NCI-H2029 treated with DMSO at 0.1 percent for 48 hours (cell line): ENCODE measurements around the gene GRIP2.

Experiments
- DNase-seq: peaks from one replicate; lab custom pipeline; 2025; lab: John Stamatoyannopoulos, UW

The GRIP2 gene

DNA sequence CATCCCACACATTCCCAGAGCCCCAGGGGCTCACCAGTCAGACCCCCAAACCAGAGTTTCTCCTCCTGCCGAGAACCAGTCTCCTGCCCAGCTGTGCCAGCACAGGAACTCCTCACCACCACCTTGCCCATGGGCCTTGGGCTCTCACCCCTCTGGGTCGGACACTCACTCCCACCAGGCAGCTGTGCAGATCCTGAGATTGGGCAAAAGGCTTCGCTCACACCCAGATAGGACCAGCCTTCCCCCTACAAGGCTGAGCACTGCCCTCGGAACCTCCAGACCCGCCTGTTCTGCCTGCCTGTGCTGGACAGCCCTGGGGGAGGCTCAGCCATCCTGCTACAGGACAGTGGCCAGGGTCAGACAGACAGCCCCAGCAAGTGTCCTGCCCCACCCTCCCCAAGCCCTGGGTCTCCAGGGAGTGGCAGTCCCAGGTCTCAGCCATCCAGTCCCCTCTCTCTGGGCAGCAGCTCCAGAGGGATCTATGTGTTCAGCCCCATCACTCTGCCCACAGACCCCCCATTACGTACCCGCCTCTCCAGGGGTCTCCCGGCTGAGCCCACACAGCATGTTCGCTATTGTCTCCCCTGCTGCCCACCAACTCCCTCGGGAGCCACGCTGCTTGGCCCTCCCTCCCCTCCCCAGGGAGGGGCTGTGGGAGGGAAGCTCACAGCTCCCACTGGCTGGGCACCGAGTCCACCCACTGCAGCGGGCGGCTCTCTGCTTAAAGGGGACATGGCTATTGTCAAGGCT is at the start of gene GRIP2:
TSS of gene GRIP2 (minus strand) at position 601 of the 750 bp plus-strand sequence. CDS start at position 567, 34 bp downstream.
- no peak for DNase-seq

DNA sequence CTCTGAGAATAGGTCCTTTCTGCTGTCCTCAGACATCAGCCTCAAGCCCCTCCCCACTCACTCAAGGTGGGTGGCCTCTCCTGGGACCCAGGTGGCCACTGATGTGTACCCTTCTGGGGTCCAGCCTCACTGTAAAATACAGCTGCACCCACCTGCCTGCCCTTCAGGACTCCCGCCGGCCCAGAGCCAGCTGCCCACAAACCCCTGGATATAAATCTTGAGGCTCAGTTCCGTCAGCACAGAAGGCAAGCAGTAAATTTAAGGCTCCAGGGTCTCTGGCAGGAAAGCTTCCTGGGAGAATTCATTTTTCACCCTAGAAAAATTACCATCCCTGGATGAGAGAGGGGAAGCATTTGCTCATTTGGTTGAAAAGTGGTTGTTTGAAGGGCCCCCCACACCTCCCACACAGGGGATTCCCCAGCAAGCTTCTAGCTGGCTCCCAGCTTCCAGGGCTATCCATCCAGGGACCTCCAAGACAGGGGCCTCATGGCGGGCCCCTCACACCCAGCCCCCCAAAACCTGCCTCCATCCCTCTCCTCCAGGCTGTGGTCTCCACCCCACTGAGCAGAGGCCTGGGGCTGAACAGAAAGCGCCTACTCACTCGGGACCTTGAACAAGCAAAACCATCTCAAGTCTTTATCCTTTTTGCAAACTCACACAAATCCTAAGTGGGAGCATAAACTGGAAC is 48.4 kb upstream of the GRIP2 start:
- DNase-seq, result no peak

DNA sequence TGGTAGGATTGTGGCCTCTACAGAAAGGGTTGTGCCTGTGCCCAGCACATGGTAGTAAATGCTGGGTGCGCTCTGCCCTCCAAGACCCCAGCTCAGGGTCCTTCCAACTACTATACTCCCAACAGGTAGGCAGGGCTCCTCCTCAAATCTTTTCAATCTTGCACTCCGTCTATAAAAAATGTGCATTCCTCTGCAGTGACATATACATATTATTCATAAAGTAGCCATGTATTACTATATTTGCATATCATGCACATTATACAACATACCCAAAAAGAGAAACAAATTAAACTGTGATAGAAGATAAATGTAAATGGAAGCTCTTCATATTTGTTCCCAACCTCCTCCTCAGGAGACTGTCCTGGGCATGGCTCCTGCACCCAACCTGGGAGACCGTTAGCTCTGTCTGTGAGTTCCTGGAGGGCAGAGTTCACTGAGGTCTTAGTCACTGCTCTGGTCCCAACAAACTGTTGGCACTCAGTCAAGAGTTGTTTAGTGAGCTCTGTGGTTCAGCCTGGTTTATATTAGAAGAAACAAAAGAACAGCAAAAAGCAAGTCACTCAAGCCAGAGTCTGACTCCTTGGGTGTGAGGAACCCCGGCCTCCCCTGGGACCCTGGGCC is 47.7 kb upstream of the GRIP2 start:
- no peak for DNase-seq

DNA sequence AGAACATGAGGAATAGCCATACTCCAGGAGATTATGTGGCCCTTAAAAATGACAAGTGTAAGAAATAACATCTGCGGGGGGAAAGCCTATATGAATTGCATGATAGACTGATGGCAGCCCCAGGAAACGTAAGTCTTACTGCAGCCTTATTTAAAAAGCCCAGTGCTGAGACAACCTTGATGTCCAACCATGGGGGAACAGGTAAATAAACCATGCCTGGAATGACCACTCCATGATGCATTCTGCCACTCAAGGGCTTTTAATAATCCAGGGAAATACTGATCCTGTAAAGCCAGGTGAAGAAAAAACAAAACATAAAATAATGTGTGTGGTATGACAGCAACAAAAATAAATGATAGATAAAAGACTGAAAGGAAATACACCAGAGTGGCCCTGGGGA is 46.5 kb upstream of the GRIP2 start:
- DNase-seq, result no peak

DNA sequence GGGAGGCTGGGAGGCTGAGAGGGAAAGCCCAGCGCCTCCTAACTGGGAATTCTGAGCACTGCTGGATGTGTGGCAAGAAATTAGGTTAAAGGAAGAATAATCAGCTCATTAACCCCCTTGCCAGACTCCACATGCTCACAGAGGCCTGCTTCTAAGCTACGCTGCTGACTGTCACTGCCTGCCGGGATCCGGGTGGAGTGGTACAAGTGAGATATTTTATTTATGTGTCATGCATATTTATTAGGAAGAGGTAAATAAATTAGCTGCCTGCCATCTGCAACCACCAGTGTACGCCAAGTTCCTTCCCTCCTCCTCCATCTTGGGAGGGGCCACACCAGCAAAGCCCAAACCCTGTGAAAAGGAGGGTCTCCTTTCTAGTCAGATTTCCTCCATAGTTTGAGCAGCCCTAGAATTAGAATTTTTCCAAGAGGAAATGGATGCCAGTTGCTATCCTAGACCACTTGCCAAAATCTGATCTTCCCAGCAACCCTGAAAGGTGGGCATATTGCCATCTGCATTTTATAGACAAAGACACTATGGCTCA is 43.5 kb upstream of the GRIP2 start:
- DNase-seq, result no peak

DNA sequence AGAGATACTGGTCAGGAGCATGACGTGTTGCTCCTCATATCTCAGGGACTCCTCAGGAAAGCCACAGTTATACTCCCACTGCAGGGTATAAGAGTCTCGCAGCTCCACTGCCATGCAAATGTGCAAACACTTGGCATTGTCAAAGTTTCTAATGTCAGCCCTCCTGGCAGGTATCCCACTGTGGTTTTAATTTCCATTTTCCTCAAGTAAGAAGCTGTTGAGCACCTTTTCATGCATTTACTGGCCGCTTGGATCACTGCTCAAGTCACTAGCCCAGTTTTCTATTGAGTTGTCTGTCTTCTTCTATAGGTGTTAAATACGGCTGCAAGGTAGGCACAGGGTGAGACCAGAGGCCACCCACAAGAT is 41.9 kb upstream of the GRIP2 start:
- no peak for DNase-seq

DNA sequence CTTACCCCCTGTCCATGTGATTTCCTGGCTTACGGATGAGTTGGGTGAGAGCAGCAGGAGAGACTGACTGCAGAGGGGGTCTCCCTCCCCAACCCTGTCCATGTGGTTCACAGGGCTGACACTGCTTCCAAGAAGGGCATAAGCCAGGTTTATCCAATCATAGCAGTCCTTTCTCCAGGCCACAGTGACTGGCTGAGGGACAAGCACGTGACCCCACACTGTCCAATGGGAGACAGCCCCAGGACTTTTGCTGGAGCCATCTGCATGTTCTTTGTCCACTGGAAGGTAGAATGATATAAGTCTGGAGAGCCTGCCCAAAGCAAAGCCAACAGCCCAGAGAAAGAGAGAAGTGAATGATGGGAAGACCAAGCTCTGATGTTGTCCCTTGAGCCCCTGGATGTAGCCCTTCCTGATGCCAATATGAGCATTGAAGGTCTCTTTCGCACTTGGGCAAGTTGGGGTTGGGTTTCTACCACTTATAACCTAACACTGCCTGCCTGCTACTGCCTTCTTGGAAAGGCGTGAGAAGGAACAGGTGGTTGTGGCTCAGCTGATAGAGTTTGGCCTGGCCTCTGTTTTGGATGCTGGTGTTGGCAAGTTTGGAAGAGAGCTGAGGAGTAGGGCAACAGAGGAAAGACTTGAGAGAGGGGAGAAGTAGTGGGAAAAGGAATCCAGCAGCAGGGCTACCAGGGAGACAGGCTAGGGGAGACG is 41.3 kb upstream of the GRIP2 start:
- no peak for DNase-seq

DNA sequence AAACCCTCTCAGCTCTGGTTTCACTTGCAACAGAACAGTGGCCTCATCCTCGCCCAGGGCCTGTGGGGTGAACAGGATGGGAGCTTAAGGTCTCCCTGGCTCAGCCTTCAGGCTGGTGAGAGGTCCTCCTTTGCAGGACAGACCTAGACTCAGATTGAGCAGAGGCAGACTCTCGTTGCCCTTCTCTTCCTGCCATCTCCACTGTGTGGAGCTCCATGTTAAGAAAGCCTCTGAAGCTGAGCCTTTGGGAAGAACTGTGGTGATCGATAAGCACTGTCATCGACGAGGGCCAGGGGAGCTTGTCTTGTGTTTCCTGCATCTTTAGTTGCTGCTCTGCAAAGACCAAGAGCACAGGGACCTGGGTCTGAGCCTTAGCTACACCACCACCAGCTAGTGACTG is 37.8 kb upstream of the GRIP2 start:
- no peak for DNase-seq

DNA sequence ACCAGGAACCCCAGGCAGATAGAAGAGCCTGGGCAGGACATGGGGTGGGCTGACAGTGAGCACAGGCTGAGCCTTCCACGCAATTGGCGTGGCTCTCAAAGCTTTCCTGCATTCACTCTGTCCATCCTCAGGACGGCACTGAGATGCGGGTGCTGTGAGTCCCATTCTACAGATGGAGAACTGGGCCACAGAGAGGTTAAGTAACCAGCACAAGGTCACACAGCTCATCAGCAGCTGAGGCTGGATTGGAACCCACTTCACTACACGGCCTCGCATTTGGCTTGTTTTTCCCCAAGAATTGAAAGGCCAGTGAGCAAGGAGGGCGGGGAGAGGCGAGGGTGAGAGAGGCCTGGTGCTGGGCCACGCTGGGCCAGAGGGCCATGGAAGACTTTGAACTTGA is 36.0 kb upstream of the GRIP2 start:
- DNase-seq, result no peak

DNA sequence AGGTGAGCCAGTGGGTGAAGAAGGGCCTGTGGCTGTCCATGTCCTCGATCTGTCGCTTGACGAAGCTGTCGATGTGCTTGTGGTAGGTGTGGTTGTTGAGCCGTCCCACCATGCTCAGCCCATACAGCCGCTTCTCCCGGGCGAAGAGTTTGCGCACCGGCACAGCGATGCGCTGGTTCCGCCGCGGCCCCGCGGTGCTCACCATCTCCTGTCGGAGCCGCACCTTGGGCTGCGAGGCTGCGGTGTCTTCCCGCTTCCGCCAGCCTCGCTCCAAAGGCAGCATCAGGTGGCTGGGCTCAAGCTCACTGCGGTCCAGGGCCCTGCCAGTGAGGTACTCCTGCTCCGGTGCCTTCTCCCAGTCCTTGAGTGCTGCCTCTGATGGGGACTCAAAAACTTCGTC is 34.0 kb upstream of the GRIP2 start:
- no peak for DNase-seq

DNA sequence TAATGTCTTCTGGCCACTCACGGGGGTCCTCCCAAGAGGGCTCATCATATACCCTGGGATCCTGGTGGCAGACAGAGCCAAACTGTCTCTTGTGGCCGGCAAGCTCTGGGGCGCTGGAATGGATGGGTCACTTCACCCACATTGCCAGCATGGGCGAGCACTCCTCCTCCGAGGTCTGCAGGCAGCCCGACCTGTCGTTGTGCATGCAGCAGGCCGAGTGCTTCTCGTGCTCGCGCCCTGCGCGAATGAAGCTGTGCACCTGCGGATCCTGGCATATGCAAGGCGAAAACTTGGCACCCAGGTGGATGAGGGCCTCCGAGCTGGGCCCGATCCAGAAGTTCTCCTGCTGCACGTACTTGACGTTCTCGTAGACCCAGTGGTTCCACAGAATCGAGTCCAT is 33.6 kb upstream of the GRIP2 start:
- no peak for DNase-seq

DNA sequence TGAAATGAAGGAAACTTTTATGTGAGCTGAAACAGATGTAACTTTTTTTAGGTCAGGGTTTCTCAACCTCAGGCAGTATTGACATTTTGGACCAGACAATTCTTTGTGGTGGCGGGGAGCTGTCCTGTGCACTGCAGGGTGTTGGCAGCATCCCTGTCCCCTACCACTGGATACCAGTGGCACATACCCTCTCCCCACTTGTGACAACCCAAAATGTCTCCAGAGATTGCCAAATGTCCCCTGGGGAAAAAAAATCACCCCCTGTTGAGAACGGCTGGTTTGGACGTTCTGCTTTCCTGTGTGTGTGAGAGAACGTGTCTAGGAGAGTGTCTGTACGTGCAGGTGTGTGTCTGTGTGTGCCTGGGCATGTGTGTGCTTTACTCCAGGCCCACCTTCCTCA is 30.7 kb upstream of the GRIP2 start:
- DNase-seq, result no peak

DNA sequence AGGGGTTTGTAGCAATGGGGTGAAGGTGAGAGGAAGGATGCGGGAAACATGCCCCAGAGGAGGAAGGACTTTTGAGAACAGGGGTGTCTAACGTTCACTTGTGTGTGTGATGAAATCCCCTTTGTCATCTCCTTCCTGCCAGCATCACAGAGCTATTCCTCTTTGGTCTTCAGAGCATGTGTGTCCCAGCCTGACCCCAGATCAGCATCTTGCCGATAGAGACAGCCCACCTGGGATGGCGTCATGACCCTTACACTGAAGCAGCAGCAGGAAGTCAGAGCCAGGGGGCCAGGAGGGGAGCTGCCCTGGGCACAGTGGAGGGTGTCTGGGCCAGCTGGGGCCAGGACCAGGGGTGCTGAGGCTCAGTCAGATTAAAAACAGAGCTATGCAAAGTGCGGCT is 29.9 kb upstream of the GRIP2 start:
- DNase-seq, result no peak

DNA sequence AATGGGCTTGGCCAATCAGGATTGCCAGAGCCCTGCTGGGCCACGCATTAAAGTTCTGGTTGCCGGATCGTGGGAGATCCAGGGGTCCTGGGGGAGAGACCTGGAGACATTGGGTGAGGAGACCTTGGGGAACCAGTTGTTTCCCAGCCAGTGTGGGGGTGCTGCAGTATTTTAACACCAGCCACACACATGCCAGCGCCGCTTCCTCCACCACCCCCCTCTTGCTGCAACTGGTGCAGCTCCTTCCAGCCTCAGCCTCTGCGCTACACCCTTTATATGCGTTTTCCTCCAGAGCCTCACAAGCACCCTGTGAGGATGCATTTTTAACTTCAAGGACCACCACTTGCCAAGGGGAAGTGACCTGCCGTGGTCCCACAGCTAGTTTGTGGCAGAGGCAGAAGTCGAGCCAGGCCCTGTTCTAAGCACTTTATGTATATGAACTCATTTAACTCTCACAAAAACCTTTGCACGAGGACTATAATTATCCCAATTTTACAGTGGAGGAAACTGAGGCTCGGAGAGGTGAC is 29.4 kb upstream of the GRIP2 start:
- no peak for DNase-seq

DNA sequence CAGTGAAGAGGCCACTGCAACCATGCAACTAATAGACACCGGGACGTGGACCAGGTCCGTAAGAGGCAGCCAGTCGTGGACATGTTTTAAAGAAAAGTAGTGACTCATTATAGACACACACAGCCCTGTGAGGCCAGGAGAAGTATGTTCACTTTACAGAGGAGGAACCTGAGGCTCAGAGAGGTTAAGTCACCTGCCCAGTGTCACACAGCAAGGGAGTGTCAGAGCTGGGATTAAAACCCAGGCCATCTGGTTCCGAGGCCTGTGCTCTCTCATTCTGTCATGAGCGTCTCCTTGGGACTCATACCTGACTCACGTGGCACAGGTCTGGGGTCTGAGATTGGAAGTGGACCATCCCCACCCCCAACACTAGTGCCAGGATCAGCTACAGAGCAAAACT is 28.1 kb upstream of the GRIP2 start:
- no peak for DNase-seq

DNA sequence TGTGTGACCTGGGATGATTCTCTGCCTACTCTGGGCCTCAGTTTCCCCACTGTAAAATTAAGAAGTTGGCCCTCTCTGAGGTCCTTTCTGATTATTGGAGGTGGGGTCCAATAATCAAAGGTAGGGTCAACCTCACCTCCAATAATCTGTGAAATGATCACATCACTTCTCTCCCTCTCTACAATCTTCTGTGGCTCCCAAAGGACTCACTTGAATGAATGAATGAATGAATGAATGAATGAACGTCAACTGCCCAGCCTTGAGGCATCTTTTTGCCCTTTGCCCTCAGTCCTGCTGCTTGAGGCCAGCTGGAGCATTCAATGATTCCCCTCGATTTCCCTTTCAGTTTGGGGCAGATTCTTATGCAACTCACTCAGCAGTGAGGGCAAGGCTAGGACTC is 26.7 kb upstream of the GRIP2 start:
- DNase-seq, result no peak

DNA sequence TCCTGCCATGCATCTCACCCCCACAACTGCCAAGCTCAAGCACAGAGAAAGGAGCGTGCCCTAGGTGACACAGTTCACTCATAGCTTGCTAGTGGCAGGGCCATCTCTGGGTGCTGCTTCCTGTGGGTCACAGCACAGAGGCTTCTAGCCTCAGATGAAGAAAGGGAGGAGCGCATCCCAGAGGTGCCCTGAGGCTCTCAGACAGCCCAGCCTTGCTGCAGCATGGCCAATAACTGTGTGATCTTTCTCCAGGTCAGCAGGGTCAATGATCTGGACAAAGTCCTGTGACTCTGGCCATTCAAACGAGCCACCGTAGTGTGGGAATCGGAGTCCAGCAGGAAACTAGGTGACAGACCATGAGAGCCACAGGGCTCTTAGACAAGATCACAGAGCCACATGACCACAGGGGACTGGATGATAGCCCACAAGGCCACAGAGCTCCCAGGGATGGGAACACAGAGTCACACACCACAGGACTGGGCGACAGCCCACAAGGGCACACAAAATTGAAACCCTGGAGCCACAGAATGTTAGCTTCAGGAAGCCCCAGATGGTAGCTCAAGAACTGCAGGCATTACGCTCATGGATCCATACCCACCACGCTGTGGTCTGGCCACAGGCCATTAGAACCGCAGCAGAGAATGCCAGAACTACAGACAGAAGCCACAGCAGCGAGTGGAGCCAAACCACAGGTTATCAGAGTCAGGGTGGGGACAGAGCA is 25.9 kb upstream of the GRIP2 start:
- DNase-seq, result no peak

DNA sequence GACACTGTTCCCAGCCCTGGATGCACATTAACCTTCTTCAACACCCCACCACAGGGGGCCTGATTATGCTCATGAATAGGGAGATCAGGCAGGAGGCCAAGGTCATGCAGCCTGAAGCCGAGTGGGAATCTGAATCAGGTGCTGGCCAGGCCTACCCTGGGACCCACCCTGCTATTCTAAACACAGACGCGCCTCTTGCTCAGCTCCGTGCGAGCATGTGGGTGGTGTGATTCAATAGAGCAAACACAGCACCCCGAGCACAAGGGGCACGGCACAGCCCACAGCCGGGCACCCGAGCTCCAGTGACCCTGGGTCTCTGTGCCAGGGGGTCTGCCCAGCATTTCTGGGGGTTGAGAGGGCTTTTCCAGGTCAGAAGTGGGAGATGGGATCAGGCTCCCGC is 24.6 kb upstream of the GRIP2 start:
- no peak for DNase-seq

DNA sequence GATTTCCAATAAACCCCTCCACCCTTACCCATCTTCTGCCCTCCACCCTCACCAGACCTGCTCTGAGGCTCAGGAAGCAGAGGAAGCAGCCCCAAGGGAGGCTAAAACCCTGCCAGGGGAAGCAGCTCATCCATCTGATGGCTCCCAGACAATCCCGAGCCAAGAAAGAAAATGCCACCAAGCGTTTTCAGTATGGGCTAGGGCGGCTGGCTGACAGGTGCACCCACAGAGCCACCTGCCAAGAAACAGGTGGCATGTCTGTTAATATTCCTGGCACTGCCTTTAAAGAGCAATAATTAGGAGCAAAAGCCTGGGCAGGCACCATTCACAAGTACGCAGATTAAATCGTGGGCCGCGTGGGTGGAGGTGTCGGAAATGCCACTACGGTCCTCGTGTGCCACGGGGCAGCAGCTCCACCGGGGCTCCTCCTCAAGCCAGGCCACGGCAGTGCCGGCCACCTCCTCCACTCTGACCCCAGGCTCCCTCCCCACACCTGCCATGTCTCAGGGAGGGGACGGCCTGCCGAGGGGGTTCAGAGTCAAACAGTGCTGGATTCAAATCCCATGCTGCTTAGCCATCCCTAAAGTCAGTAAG is 23.9 kb upstream of the GRIP2 start:
- peak; percentile 49 for DNase-seq

DNA sequence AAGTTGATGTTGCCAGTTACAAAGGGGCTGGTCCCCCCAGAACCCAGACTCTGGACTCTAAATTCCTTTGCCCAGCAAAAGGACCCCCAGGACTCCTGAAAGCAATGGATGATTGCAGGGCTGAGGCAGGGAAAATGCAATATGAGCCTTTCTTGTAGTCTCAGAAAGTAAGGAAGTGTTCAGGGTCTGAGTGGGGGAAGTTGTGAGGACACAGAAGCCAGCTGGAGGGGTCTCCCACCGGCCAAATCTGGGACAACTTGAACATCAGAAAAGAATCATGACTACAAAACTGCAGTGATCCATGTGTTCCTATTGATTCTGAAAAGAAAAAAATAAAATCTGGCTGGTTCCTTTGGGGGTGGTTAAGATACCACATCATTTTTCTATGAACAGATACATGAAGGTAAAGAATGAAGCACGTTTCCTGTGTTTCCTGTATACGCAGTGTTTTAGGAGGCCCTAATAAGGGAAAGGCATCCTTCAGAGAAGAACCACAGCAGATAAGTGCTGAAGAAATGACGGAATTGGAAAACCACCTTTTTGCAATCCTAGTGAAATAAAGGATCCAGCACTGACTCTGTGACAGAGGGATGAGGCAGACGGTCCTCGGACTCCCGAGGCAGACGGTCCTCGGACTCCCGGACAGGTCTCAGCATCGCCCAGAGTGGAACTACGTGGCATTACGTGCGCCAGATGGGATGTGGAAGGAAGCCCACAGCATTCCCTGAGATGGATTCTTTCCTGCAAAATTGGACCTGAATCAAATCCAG is 22.2 kb upstream of the GRIP2 start:
- no peak for DNase-seq
